Gastrocnemius medialis (tissue), 4 donors: ENCODE results near the gene PCSK1. TPM values are rescaled to one million over a fixed set of nuclear protein-coding genes. Genes with fewer than 3 reads are reported as not detected.

Experiments used
- ATAC-seq, 2 donors: fragments of 150-250 bp; one replicate each; pipeline ENCODE4 v1.9.1; 2016
- DNase-seq, 2 donors: peaks; one replicate each; pipeline ENCODE4 v3.0.0-alpha.2; 2019
- H3K27ac ChIP-seq, 4 donors: fragments of 200-600 bp; sonication (generic); 1 replicate in 1 of 4; 2 replicates in 3 of 4; pipeline ENCODE4 v1.5.1; 2016 to 2018; ENCODE audit warnings: mild to moderate bottlenecking in 2 of 4, moderate library complexity in 1 of 4
- H3K27me3 ChIP-seq, 3 donors: fragments of 200-600 bp; sonication (generic) in 2 of 3; 1 replicate in 1 of 3; 2 replicates in 2 of 3; pipeline versions ENCODE4 v1.5.1 to v1.6.0; 2016 to 2019; ENCODE audit warnings: mild to moderate bottlenecking in 1 of 3, moderate library complexity in 1 of 3
- H3K36me3 ChIP-seq, 2 donors: fragments of 200-600 bp; sonication (generic) in 1 of 2; one replicate each; pipeline ENCODE4 v1.5.1; 2017 to 2018
- H3K4me1 ChIP-seq, 2 donors: fragments of 200-600 bp; sonication (generic) in 1 of 2; one replicate each; pipeline ENCODE4 v1.5.1; 2016 to 2017; ENCODE audit warnings: mild to moderate bottlenecking in 2 of 2
- H3K4me3 ChIP-seq, 4 donors: fragments of 200-600 bp; sonication (generic) in 3 of 4; 1 replicate in 1 of 4; 2 replicates in 3 of 4; pipeline ENCODE4 v1.5.1; 2016 to 2019; ENCODE audit warnings: mild to moderate bottlenecking in 2 of 4
- H3K9me3 ChIP-seq, 3 donors: fragments of 200-600 bp; sonication (generic) in 2 of 3; 1 replicate in 1 of 3; 2 replicates in 2 of 3; pipeline ENCODE4 v1.5.1; 2016 to 2019
- POLR2A ChIP-seq, 2 donors: fragments of 450-650 bp; IDR thresholded peaks; one replicate each; pipeline ENCODE4 v1.6.1; 2017; ENCODE audit warnings: antibody characterized with exemption in 2 of 2, mild to moderate bottlenecking in 2 of 2, moderate library complexity in 2 of 2
- in situ Hi-C, 4 donors: fragments of 200-750 bp; cut with MboI; loops; one replicate each; pipeline versions ENCODE4 v1.15.0 to v1.8.0; 2017; ENCODE audit warnings: low sequenced_read_pairs in 4 of 4
- intact Hi-C: fragments of 100-400 bp; cut with DNase I; formaldehyde crosslinking; loops from one replicate; pipeline ENCODE4 v1.15.1; 2023; ENCODE audit warnings: low total_unique reads
- total RNA-seq, 4 donors: library from RNA; depleted of rRNA; stranded (reverse); fragments of >200 nt; gene quantifications; one replicate each; pipeline versions ENCODE4 v1.1.0 to v1.2.3, GENCODE V29; 2016
- TF ChIP-seq, protein P1 (sequence below), 5 experiments: fragments of 450-650 bp in 3 of 5; fragments of 200-600 bp in 2 of 5; sonication (generic) in 2 of 5; IDR thresholded peaks in 4 of 5; conservative IDR thresholded peaks in 1 of 5; 1 replicate in 4 of 5; 2 replicates in 1 of 5; pipeline ENCODE4 v1.5.1; 2016 to 2019; ENCODE audit warnings: antibody characterized with exemption in 5 of 5, mild to moderate bottlenecking in 3 of 5, moderate library complexity in 3 of 5

PCSK1 gene
- total RNA-seq, 4 donors from 2014 or later: 0.07 to 1.4 TPM; not detected in 2

DNA sequence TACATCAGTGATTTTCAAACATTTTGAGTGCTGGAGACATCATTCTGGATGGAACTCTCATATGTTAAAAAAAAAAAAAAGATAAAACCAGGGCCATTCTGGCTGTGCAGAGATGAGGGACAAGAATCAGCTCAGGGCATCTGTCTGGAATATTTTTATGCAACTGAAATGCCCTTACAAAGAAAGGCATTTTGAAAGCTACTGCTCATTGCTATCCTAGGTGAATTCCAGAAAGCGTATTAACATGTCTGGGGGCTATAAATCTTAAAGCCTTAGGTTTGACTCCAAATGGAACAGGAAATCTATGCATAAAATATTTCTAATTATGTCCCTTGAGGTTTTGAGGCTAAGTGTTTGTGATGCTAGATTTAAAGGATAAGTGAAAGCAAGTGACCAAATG is 14.9 kb upstream of the PCSK1 start:
- in situ Hi-C loops (no loop called here), intact Hi-C loops (no loop called here)
- H3K4me1 ChIP-seq: no peaks in the 10 kb centered on the region
- no peaks in the 10 kb centered on the region for H3K9me3 ChIP-seq
- no peak overlapping the region for H3K4me3 ChIP-seq
- H3K27me3 ChIP-seq: peaks cover 0 to 2% (median 0%) of the 10 kb centered on the region in 3 donors
- TF ChIP-seq, protein P1, sequence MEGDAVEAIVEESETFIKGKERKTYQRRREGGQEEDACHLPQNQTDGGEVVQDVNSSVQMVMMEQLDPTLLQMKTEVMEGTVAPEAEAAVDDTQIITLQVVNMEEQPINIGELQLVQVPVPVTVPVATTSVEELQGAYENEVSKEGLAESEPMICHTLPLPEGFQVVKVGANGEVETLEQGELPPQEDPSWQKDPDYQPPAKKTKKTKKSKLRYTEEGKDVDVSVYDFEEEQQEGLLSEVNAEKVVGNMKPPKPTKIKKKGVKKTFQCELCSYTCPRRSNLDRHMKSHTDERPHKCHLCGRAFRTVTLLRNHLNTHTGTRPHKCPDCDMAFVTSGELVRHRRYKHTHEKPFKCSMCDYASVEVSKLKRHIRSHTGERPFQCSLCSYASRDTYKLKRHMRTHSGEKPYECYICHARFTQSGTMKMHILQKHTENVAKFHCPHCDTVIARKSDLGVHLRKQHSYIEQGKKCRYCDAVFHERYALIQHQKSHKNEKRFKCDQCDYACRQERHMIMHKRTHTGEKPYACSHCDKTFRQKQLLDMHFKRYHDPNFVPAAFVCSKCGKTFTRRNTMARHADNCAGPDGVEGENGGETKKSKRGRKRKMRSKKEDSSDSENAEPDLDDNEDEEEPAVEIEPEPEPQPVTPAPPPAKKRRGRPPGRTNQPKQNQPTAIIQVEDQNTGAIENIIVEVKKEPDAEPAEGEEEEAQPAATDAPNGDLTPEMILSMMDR (IDR thresholded peaks at IDR 0.05 in 4 of 5, conservative IDR thresholded peaks at IDR 0.05 in 1 of 5): no peak
- no peak for TF ChIP-seq POLR2A (IDR thresholded peaks at IDR 0.05)
- no peak for DNase-seq
- H3K36me3 ChIP-seq: no peaks in the 10 kb centered on the region
- H3K27ac ChIP-seq: no peak overlapping the region
- ATAC-seq: no peak

DNA sequence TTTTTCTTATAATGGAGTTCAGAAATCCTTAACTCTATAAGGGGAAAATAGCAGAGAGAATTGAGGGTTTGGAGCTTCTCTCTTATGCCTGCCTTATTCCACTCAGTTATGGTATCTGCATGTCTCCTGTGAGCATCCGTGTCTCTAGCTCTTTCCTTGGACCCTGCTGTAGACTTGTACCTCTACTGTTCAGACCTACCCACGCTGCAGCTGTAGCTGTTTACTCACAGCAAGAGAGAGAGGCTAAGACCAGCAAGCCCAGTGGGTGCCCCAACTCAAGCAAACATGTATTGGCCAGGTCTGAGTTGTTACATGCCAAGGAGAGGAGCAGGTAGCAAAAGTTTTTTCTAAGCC is 7.1 kb upstream of the PCSK1 start:
- H3K27me3 ChIP-seq: peaks cover 12 to 19% (median 12%) of the 10 kb centered on the region in 3 donors
- DNase-seq (no peak), ATAC-seq (no peak)
- in situ Hi-C loops (no loop called here), intact Hi-C loops (no loop called here)
- no peak overlapping the region for H3K27ac ChIP-seq
- H3K36me3 ChIP-seq: no peaks in the 10 kb centered on the region
- no peaks in the 10 kb centered on the region for H3K4me1 ChIP-seq
- H3K4me3 ChIP-seq: no peak overlapping the region
- no peak for TF ChIP-seq POLR2A (IDR thresholded peaks at IDR 0.05)
- TF ChIP-seq, protein P1 (IDR thresholded peaks at IDR 0.05 in 4 of 5, conservative IDR thresholded peaks at IDR 0.05 in 1 of 5): no peak
- H3K9me3 ChIP-seq: no peaks in the 10 kb centered on the region

DNA sequence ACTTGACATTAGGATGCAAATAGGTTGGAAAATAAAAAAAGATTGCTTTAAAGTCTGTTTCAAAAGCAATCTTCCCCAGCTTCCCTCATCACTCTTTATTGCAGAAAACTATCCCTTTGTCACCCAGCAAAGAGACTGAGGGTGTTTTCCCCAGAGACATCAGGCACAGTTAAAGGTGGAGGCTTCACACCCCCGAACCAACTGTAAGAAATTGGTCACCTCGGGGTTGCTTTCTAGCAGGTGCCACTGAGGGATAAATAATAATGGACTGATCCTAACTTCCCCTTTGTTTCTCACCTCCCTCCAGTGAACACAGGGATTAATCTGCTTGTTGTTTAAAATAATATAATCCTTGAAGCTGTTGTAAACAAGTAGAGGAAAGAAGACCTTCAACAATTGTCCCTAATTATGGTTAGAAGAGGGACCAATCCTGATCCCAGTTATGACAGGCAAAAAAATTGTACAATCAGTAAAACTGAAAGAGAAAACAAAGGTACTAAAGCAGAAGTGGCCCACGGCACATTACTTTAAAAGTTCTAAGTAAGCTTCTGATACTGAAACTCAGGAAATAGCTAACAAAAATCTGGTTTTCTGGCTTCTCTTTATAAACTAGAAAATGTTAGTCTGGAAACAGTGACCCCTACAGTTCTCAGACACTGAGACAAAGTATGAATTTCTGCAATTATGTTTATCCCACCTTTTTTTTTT is 6.6 kb upstream of the PCSK1 start:
- DNase-seq (no peak), ATAC-seq (no peak)
- H3K27me3 ChIP-seq: peaks cover 12 to 17% (median 17%) of the 10 kb centered on the region in 3 donors
- intact Hi-C loops (no loop called here), in situ Hi-C loops (no loop called here)
- TF ChIP-seq, protein P1 (IDR thresholded peaks at IDR 0.05 in 4 of 5, conservative IDR thresholded peaks at IDR 0.05 in 1 of 5): no peak
- TF ChIP-seq POLR2A (IDR thresholded peaks at IDR 0.05): no peak
- peaks cover 0 to under 1% of the 10 kb centered on the region in 2 donors for H3K4me1 ChIP-seq
- H3K9me3 ChIP-seq: no peaks in the 10 kb centered on the region
- no peak overlapping the region for H3K4me3 ChIP-seq
- H3K27ac ChIP-seq: no peak overlapping the region
- no peaks in the 10 kb centered on the region for H3K36me3 ChIP-seq

DNA sequence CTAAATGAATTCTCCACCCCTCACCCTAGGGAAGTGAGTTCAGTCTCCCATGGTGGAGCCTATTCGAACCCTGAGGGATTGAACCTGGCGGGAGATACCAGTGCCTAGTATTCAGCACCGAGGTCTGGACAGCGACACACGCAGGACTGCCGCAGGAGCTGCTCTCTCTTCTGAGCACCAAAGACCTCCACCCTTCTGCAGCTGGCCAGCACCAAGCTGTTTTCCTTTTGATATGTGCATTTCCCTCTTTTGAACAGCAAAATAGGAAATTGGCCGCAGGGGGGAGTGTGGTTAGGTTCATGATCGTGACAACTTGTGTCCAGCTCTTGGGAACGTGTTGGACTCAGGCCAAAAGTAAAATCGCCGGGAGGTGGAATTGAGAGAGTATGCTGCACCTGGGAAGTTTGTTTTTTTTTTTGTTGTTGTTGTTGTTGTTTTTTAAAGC is 1.2 kb upstream of the PCSK1 start:
- Histone ChIP-seq H3K36me3 (no peaks in the 10 kb centered on the region), H3K9me3 (no peaks in the 10 kb centered on the region), H3K27ac (no peak overlapping the region), H3K4me1 (peaks cover 14 to 18% of the 10 kb centered on the region in 2 donors), H3K4me3 (no peak overlapping the region), H3K27me3 (peaks cover 50 to 55% (median 52%) of the 10 kb centered on the region in 3 donors)
- ATAC-seq (no peak), DNase-seq (peak in 1 of 2 donors; percentile 15)
- no peak for TF ChIP-seq POLR2A (IDR thresholded peaks at IDR 0.05)
- TF ChIP-seq, protein P1 (IDR thresholded peaks at IDR 0.05 in 4 of 5, conservative IDR thresholded peaks at IDR 0.05 in 1 of 5): no peak
- in situ Hi-C loops (no loop called here), intact Hi-C loops (no loop called here)
